Non-pigmented ciliary epithelial cell (primary cell): ENCODE measurements around the gene SLC34A1.
"Not testable (repeated sequence)": the region's sequence is repeated elsewhere in the genome, so short reads cannot be mapped to it uniquely, and the experiment has no call there.

Experiments
- DNase-seq: peaks from one replicate; pipeline ENCODE4 v3.0.0-alpha.2; 2010; ENCODE audit warnings: low read depth

SLC34A1 gene

DNA sequence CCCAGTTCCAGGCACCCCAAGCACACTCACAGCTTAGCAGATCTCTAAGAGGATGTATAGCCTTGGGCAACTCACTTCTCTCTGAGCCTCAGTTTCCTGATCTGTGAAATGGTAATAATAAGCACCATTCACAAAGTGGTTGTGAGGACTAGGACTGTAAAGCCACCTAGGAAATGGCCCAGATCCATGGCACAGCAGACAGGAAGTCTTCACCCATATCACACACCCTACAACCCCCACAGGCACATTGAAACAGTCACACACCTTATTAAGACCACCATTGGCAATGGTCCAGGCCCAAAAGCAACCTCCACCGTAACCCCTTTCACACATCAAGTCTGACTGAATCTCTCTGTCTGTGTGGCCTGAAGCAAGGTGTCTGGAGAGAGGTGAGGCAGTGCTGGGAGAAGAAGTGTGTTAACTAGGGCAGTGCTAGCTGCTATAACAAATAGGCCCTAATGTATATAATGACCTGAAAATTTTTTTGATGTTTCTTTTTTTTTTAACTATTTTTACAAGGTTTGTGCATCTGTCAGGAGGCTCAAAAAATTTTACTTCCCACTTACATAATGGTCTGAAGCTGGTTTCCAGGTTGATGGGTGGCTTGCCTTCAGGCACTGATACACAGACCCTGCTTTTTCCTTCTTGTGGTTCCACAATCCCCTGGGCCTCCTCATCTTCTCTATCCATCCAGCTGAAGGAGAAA, 28.9 kb upstream of the SLC34A1 start:
- DNase-seq: no peak

DNA sequence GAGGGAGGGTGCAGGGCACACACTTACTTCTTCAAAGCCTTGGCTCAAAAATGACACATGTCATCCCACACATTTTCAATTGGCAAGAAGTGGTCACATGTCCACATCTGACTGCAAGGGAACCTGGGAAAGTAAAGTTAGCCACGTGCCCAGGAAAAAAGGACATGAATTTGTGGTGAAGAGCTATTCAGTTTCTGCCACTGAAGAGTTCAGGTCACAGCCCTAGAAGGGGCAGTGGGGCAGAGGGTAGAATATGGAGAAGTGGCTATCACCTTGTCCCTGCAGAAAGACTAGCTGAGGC, 28.4 kb upstream of the SLC34A1 start:
- DNase-seq: no peak

DNA sequence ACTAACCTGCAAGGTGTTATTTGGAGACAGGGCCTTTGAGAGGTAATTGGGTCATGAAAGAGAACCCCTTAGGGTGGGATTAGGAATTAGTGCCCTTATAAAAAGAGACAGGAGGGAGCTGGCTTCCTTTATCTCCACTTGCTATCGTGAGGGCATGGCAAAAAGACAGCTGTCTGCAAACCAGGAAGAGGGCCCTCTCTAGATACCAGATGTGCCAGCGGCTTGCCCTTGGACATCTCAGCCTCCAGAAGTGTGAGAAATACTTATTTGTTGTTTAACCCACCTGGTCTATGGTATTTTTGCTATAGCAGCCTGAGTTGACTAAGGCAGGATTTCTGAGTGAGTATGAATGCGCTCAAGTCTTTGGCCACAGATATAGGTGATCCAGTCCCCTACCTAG, 27.5 kb upstream of the SLC34A1 start:
- DNase-seq: no peak

DNA sequence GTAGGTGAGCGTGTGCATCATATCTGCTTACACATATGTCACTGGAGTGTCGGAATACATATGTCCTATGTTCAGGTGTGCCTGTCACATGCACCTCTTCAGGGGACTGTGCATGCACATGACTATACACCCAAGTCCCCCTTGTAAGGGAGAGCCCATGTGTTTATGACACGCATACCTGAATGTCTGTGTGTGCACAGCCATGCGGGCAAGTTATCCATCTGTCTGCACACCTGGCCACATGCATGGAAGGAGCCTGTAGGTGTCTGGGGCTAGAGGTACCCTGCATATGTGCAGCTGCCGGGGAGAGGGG, 27.1 kb upstream of the SLC34A1 start:
- DNase-seq: no peak

DNA sequence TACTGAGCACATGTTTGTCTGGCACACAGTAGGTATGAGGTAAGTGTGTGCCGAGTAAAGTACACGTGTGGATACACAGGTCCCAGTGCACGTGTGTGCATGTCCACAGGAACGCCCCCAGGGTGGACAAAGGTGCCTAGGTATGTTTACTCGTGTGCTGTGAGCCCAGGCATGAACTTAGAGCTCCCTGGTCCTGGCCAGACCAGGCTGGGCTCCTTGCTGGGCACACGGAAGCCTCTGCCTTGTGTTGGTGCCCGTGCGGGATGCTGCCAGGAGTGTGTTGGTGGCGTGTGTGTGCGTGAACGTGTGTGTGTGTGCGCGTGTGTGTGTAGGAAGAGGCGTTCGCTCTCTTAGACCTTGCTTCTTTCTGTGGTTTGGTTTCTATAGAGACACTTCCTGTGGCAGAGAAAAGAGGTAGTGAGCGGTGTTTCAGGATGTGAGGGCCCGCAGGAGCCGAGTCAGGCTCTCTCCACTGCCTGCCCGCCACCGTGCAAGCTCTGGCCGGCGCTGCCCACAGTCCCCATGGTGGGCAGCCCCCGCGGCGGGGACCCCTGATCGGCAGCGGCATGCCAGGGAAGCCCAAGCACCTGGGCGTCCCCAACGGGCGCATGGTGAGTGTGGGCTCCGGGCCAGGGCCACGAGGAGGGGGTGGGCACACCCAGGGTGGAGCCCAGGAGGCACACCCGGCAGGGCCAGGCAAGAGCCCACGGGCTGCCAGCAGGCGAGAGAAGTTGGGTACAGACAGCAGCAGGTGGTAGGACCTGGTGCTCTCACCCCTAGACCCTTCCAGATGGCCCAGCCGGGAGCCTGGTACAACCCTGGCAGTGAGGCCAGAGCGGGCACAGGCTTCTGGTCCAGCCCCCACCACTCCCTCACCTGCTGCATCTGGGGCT, 26.5 kb upstream of the SLC34A1 start, which contains the start of gene RGS14:
RGS14 (plus strand) TSS at position 466 of the 893 bp plus-strand sequence; CDS start at position 567, 101 bp downstream.
- DNase-seq: no peak

DNA sequence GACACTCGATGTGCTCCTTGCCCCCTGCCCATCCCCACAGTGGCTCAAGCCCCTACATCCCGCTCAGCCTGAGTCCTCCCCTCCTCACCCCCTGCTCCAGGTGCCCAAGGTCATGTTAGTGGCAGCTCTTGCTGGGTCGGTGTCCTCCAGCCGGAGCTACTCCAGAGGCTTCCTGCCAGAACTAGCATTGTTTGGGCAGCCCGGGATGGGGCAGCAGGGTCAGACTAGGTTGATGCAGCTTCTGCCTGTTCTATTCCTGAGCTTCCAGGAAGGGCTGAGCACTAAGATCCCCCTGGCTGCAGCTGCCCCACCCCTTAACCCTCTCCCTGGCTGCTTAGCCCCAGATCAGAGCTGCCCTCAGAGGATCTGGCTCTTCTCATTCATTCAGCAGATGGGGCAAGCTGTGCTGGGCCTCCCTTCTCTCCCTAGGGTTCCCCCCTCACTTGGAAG, 25.8 kb upstream of the SLC34A1 start:
- no peak for DNase-seq

DNA sequence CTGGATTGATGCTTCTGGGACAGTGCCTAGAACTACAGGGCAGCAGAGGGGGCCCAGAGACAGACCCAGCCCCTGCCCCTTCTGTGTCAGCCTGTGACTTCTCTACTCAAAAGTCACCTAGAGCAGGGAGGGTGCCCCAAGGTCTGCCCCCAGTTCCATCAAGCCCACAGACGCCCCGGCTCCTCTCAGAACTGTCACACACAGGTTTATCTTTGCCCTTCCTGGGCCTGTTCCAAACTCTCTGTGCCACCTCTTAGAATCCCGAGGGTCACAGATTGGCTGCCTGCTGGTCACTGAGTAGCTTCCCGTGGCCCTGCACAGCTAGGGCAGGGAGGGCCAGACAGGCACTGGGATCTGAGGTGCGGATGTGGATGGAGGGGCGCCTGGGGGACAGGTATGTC, 24.8 kb upstream of the SLC34A1 start:
- DNase-seq: no peak

DNA sequence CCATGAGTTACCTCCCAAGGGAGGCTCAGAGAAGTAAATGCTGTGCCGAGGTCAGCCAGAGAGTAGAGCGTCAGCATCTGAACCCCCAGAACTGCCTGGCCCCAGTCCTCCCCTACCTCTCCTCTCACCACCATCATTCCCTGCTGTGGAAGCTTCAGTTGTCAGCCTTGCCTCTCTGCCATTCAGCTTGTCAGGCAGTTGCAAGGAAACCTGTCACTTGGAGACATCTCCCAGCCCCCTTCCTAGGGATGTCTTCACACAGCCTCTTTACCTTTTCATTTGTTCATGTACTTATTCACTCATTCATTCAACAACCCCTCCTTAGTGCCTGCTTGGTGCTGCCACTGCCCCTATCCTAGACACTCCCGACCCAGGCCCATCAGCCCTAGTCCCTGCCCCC, 24.4 kb upstream of the SLC34A1 start:
- no peak for DNase-seq

DNA sequence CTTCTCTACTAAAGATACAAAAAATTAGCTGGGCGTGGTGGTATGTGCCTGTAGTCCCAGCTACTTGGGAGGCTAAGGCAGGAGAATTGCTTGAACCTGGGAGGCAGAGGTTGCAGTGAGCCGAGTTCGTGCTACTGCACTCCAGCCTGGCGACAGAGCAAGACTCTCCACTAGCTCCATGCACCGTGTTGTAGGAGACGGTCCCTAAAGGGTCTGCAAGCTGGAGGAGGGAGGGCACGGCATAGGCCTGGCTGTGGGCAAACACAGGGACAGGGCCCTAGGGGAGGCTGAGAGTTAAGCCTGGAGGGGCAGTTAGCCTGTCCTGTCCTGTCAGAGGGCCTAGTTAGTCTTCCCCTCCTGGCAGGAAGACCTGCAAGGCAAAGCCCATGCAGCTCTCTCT, 23.5 kb upstream of the SLC34A1 start:
- not testable (repeated sequence) for DNase-seq

DNA sequence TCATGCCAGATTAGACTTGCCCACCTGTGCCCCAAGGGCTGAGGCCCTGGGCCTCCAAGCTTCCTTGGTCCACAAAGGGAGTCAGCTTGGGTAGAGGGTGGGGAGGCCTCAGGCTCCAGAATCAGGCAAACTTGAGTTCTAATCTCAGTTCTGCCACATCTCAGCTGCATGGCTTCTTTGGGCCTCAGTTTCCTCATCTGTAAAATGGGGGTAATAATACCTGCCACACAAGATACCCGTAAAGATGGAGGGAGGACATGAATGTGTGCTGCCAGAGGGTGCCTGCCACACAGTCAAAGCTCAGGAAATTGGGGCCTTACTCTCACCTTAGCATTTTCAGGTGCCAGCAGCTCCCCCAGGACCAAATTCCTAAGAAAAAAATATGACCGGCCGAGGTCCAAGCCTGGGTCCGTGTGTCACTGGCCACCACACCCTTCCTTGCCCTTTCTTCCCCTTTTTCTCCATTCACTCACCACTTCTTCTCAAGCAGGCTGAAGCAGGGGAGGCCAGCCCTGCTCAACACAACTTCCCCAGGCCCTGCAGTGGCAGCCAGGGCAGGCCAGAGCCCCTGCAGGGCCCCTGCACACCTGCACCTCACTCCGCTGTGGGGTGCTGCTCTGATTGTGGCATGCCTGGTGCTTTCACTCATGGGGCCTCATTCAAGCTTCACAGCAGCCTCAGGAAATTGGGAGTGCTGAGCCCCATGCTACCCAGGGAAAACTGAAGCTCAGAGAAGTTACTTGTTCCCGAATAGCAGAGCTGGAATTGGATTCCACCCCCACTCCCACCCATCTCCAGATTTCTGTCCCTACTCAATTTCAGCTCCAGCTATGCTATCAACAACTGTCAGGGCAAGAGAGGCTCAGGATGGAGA, 22.6 kb upstream of the SLC34A1 start:
- DNase-seq: no peak

DNA sequence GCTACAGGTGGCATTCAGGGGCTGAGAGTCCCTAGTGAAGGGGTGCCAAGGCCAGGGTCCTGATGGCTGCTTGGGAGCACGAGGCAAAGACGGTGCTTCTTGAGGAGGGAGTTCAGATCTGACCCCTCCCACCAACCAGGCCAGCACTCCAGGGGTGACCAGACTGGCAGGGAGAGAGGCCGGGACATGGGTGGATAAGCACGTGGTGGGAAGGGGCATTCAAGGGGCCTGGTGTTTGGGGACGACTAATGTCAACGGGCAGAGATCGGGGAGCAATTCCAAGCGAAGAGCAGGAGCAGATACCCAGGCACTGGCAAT, 22.0 kb upstream of the SLC34A1 start:
- no peak for DNase-seq

DNA sequence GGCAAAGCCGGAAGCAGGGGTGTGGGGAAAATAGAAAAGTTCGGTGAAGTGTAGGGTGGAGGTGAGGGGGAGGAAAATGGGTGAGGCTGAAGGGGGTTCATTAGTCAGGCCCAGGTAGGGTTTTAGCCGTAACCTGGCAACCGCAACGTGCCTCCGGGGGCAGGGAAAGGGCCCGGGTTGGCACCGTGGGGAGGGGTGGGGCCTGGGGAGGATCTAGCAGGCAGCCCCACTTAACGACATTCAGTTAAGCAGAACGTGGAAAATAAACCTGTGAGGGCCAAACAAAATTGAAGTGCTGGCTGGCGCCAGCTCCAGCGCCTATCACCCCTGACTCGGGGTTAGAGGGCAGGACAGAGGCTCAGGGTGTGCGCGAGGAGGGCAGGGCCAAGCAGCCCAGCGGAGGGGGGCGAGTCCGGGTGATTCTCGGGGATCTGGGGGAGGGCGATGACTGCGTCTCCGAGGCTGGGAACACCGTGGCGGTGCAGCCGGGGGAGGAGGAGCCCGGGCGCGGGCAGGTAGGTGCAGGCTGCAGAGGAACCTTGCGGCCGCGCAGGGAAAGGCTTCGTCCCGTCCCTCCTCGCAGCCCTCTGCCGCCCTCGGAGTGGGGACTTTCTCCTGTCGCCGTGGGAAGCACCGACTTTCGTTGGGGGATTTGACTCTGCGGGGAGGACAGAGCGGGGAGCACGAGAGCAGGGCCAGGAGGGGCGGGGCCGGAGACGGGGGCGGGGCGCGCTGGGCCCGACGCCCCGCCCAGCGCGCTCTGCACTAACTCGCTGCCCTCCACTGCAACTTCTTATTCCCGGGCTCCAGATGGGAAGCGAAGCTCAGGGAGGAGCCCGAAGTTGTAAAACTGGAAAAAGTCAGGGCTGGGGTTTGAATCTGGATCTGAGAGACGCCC, 21.4 kb upstream of the SLC34A1 start:
- no peak for DNase-seq

DNA sequence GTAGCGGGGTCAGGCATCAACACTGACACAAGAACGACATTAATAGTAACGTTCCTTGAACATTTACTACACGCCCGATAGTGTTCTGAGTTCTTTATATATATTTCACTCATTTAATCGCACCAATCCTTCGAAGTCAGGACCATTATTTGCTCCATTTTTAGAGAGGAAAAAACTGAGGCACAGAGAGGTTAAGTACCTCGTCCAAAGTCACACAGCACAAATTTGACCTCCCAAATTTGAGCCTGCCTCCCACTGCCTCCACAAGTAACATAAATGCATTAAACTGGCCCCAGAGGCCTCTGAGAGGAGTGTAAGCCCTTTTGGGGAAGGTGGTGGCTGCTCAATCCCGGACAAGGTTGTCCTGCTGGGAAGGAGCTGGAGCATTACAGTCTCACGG, 20.7 kb upstream of the SLC34A1 start:
- DNase-seq: no peak

DNA sequence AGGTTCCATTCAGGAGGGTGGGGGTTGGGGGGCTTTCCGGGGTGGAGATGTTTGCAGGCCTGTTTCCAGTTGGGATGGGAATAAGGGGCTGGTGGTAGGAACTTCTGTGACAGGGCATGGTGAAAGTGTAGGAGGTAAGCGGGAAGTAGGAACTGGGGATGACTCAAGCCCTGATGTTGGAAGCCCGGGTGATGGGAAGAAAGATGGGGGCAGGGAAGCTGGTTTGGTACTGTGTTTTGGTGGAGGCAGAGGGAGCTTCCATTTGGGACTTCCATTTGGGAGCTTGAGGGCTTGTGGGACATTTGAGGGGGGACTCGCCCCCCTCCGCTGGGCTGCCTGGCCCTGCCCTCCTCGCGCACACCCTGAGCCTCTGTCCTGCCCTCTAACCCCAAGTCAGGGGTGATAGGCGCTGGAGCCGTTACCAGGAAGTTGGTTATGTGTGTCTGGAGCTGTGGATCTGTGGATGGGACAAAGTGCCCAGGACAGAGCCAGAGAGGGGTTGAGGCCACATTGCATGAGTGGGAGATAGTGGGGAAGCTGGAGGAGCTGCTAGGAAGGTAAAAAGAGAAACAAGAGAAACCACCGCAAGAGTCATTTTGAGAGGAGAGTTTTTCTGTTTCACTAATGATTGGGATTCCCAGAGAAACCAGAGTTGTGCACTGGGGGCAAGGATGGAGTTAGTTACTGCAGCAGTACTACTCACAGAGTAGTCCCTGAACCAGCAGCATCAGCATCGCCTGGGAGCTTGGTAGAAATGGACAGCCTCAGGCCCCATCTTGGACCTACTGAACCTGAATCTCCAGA, 19.9 kb upstream of the SLC34A1 start:
- no peak for DNase-seq

DNA sequence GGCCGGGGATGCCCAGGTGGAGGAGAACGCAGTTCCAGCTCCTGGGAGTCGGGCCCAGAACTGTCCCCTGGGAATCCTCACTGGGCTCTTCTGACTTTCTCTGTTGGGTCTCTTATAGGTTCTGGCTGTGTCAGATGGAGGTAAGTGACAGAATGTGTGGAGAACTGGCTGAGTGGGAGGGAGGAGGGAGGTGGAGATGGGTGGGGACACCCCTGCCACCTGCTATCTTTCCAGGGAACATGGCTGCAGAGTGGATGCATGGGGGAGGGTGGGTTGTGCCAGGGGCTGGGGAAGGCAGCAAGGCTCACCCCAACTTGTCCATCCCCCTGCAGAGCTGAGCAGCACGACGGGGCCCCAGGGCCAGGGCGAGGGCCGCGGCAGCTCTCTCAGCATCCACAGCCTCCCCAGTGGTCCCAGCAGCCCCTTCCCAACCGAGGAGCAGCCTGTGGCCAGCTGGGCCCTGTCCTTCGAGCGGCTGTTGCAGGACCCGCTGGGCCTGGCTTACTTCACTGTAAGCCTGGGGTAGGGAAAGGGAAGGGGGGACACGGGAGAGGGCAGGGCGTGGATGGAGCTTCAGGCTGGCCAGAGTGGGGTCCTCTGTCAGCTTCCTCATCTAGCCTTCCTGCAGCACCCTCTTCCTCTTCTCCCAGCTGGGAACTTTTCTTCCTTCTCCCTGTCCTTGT, 18.2 kb upstream of the SLC34A1 start:
- DNase-seq: no peak

DNA sequence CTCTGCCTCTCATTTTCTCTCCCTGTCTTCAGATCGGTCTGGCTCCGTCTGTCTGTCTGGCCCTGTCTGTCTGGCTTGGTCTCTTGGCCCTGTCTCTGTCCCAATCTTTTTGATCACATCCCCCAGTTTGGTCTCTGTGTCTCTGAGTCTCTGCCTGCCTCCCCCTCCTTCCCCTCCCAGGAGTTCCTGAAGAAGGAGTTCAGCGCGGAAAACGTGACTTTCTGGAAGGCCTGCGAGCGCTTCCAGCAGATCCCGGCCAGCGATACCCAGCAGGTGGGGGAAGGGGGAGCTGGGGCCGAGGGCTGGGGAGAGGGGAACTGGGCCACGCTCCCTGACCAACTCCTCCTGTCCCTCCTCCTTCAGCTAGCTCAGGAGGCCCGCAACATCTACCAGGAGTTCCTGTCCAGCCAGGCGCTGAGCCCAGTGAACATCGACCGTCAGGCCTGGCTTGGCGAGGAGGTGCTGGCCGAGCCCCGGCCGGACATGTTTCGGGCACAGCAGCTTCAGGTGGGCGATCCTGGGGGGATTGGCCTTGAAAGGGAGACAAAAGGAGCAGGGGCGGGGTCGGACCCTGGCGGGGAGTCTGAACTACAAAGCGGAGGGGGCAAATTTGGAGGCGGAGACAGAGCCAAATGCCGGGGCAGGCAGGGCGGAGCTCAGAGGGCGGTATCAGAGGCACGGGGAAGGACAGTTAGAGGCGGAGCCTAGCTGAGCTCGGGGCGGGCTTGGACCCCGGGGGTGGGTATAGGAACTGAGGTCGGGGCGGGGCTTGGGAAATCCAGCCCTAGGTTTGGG, 17.5 kb upstream of the SLC34A1 start:
- peak; percentile 31 for DNase-seq

DNA sequence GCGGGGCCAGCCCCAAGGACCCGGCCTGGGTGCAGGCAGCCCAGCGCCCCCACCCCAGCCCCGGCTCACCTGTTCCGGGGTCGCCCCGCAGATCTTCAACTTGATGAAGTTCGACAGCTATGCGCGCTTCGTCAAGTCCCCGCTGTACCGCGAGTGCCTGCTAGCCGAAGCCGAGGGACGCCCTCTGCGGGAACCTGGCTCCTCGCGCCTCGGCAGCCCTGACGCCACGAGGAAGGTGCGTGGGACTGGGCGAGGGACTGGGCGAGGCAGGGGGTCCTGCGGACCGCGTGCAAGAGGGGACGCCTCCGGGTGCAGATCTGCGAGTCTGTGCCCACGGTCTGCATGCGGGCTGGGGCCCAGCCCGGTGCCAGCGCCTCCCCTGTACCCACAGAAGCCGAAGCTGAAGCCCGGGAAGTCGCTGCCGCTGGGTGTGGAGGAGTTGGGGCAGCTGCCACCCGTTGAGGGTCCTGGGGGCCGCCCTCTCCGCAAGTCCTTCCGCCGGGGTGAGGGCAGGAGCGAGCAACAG, 16.8 kb upstream of the SLC34A1 start:
- DNase-seq: no peak

DNA sequence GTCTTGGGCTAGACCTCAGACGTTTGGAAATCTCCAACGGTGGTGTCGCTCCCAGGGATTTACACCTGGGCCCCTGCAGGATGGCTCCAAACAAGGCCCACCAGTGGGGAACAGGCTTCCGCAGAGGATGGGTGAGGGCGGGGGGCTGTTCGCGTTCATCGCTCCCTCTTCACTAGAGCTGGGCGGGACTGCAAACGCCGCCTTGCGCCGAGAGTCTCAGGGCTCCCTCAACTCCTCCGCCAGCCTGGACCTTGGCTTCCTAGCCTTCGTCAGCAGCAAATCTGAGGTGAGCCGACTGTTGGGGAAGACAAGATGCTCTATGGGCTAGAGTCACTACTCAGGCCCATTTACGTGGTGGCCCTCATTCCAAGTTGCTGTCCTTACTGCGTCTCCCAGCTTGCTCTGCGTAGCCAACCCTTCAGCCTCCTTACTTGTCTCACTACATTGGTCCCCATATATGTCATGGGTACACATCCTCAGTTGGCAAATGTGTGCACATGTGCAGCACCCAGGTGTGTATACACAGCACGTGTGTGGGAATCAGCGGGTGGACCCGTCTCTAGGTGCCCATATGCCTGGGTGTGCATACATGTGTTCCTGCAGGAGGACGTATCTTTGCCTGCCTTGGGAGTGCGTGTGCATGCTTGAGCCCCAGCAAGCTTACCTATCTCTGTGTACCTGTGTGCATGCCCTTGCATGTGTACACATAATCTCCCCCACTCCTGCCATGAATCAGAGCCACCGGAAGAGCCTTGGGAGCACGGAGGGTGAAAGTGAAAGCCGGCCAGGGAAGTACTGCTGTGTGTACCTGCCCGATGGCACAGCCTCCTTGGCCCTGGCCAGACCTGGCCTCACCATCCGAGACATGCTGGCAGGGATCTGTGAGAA, 16.0 kb upstream of the SLC34A1 start:
- no peak for DNase-seq
